ENCODE results near the gene SULF2.
"Not testable (repeated sequence)": the region's sequence is repeated elsewhere in the genome, so short reads cannot be mapped to it uniquely, and the experiment has no call there.

Gene SULF2

DNA sequence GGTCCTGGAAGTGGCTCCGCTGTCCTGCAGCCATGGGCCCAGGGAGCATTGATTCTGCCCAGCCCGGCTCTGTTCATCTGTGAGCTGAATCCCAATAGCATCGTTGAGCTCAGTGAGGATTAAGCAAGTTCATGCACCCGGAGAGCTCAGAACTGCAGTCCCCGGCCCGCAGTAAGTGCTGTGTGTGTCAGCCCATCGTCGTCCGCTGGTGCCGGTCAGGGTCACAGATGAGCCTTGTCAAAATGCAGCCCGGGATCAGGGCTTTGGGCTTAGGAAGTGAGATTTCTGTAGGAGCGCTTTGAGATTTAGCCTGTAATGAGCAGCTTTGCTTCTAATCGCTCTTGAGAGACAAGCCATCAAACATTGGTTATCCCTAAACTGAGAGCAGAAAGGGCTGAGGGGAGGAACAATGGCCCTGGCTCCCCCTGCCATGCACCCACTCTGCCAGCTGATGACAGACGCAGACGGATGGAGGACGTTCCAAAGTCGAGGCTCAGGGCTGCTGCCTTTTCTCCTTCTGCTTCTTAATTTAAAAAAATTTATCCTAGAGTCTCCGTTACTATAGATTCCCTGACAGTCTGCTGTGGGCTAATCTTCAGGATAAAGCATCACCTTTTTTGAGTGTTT lies 25.6 kb upstream of the SULF2 start:
- H3K27me3 ChIP-seq (ENCODE audit: control insufficient read depth, insufficient read depth, low read length): no peaks in the 10 kb centered on the region
- TF ChIP-seq, protein P1, sequence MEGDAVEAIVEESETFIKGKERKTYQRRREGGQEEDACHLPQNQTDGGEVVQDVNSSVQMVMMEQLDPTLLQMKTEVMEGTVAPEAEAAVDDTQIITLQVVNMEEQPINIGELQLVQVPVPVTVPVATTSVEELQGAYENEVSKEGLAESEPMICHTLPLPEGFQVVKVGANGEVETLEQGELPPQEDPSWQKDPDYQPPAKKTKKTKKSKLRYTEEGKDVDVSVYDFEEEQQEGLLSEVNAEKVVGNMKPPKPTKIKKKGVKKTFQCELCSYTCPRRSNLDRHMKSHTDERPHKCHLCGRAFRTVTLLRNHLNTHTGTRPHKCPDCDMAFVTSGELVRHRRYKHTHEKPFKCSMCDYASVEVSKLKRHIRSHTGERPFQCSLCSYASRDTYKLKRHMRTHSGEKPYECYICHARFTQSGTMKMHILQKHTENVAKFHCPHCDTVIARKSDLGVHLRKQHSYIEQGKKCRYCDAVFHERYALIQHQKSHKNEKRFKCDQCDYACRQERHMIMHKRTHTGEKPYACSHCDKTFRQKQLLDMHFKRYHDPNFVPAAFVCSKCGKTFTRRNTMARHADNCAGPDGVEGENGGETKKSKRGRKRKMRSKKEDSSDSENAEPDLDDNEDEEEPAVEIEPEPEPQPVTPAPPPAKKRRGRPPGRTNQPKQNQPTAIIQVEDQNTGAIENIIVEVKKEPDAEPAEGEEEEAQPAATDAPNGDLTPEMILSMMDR (IDR thresholded peaks at IDR 0.05): no peak
- H3K4me2 ChIP-seq (ENCODE audit: low read length): no peak overlapping the region
- no peaks in the 10 kb centered on the region for H3K79me2 ChIP-seq
- H3K9ac ChIP-seq: no peak overlapping the region
- H3K4me1 ChIP-seq: no peaks in the 10 kb centered on the region
- peaks cover 2% of the 10 kb centered on the region for H3K9me3 ChIP-seq (ENCODE audit: control insufficient read depth, low read length)
- H3K27ac ChIP-seq: no peak overlapping the region
- H3K36me3 ChIP-seq (ENCODE audit: control insufficient read depth, insufficient read depth, low read length): no peaks in the 10 kb centered on the region
- H2AFZ ChIP-seq: no peak overlapping the region
- no peak overlapping the region for H3K4me3 ChIP-seq (ENCODE audit: low read depth, low read length)

DNA sequence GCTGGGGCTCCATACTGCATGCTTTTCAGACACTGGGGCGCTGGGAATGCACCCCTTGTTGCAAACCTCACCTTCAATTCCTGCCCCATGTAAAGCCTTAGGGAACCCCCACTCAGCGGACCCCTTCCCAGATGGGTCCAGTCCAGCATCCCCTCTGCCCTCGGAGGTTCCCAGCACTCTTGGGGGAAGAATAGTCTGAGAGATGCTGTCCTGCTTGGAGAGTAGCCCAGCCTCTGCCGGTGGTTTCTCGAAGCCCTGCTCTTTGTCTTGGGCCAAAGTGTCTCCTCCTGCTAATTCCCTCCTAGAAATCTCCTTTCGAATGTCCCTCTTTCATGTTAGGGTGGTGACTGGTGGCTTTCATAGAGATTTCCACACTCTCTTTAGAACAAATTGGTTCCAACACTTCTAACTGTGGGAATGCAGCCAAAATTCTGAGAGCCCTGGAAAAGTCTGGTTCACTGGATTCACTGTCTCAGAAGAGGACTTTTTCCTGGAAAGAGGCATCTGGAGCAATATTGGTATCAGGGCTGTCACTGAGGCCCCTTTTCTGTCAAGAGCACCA lies 24.9 kb upstream of the SULF2 start:
- no peak overlapping the region for H3K4me3 ChIP-seq (ENCODE audit: low read depth, low read length)
- no peak overlapping the region for H3K27ac ChIP-seq
- H3K27me3 ChIP-seq (ENCODE audit: control insufficient read depth, insufficient read depth, low read length): no peaks in the 10 kb centered on the region
- H3K79me2 ChIP-seq: no peaks in the 10 kb centered on the region
- TF ChIP-seq, protein P1 (IDR thresholded peaks at IDR 0.05): no peak
- H3K9me3 ChIP-seq (ENCODE audit: control insufficient read depth, low read length): peaks cover 2% of the 10 kb centered on the region
- no peak overlapping the region for H3K4me2 ChIP-seq (ENCODE audit: low read length)
- no peak overlapping the region for H2AFZ ChIP-seq
- H3K9ac ChIP-seq: no peak overlapping the region
- H3K4me1 ChIP-seq: no peaks in the 10 kb centered on the region
- H3K36me3 ChIP-seq (ENCODE audit: control insufficient read depth, insufficient read depth, low read length): no peaks in the 10 kb centered on the region

DNA sequence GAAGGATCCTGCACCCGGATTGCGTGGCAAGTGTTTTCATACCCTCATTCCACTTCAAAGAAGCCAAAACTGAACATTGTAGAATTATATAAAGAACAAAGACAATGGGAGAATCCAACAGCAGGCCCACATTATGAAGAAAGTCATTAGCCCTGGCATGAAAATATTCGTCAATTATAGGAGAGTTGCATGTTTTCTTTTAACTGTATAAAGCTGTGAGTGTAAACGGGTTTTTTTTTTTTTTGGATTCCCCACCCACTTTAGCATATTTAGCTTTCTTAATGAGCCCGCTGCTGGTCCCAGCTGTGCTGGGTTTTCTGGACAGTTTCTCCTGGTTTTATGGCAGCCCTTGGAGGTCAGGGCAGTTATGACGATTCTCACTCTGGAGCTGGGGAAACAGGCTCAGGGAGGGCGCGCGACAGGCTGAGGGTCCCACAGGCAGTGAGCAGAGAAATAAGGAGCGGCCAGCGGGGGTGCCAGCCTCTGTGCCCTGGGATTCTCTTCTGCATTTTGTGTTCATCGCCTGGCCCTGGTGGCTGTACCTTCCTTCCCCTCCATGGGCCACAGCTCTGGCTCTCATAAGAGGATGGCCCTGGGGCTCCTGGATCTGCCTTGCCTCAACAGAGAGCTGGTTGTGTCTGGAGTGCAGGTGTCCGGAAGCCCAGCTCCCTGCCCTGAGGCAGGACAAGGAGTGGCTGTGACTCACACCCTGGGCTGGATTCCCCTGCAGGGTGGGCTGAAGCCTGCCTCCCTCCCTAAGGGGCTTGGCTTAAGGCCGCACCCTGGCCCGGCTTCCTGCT lies 24.1 kb upstream of the SULF2 start:
- Histone ChIP-seq H3K27me3 (ENCODE audit: control insufficient read depth, insufficient read depth, low read length) (no peaks in the 10 kb centered on the region), H2AFZ (no peak overlapping the region), H3K27ac (no peak overlapping the region), H3K9ac (no peak overlapping the region), H3K4me1 (no peaks in the 10 kb centered on the region), H3K9me3 (ENCODE audit: control insufficient read depth, low read length) (peaks cover 2% of the 10 kb centered on the region), H3K4me3 (ENCODE audit: low read depth, low read length) (no peak overlapping the region), H3K36me3 (ENCODE audit: control insufficient read depth, insufficient read depth, low read length) (no peaks in the 10 kb centered on the region), H3K79me2 (no peaks in the 10 kb centered on the region), H3K4me2 (ENCODE audit: low read length) (no peak overlapping the region)
- TF ChIP-seq, protein P1 (IDR thresholded peaks at IDR 0.05): no peak

DNA sequence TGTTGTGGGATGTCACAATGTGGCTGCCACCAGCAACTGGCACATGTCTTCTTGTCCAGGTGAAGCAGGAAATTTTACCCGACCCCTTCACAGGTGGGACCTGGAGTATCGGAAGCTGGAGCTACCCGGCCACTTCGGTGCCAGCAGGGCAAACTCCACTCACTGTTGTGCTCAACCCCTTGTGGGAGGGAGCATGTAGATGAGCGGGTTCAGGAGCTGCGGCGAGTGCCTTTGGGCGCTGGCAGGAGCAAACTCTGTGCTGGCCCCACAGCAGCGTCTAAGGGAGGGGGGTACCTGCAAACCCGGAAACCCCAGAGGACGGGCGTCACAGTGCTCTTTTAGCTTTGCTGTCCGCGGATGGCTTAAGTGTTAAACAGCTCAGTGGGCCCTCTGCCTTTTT lies 20.7 kb upstream of the SULF2 start:
- Histone ChIP-seq H2AFZ (no peak overlapping the region), H3K4me1 (no peaks in the 10 kb centered on the region), H3K79me2 (no peaks in the 10 kb centered on the region), H3K9me3 (ENCODE audit: control insufficient read depth, low read length) (no peaks in the 10 kb centered on the region), H3K4me2 (ENCODE audit: low read length) (no peak overlapping the region), H3K36me3 (ENCODE audit: control insufficient read depth, insufficient read depth, low read length) (no peaks in the 10 kb centered on the region), H3K27ac (no peak overlapping the region), H3K27me3 (ENCODE audit: control insufficient read depth, insufficient read depth, low read length) (no peaks in the 10 kb centered on the region), H3K4me3 (ENCODE audit: low read depth, low read length) (no peak overlapping the region), H3K9ac (no peak overlapping the region)
- TF ChIP-seq, protein P1 (IDR thresholded peaks at IDR 0.05): no peak

DNA sequence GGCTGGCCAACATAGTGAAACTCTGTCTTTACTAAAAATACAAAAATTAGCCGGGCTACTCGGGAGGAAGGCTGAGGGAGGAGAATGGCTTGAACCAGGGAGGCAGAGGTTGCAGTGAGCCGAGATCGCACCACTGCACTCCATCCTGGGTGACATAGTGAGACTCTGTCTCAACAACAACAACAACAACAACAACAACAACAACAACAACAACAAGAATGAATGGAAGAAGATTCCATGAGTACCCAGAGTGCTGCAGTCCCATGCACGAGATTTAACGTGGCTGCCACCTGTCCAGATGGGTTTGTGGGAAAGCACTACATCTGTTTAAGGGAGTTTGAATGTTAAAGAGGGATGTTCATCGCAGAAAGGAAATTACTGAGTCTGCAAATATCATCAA lies 19.7 kb upstream of the SULF2 start:
- not testable (repeated sequence) for H3K27ac ChIP-seq; H3K4me3 ChIP-seq (ENCODE audit: low read depth, low read length); H3K36me3 ChIP-seq (ENCODE audit: control insufficient read depth, insufficient read depth, low read length); H3K4me1 ChIP-seq; H3K27me3 ChIP-seq (ENCODE audit: control insufficient read depth, insufficient read depth, low read length); H2AFZ ChIP-seq; H3K9me3 ChIP-seq (ENCODE audit: control insufficient read depth, low read length); H3K9ac ChIP-seq; H3K79me2 ChIP-seq; H3K4me2 ChIP-seq (ENCODE audit: low read length)

DNA sequence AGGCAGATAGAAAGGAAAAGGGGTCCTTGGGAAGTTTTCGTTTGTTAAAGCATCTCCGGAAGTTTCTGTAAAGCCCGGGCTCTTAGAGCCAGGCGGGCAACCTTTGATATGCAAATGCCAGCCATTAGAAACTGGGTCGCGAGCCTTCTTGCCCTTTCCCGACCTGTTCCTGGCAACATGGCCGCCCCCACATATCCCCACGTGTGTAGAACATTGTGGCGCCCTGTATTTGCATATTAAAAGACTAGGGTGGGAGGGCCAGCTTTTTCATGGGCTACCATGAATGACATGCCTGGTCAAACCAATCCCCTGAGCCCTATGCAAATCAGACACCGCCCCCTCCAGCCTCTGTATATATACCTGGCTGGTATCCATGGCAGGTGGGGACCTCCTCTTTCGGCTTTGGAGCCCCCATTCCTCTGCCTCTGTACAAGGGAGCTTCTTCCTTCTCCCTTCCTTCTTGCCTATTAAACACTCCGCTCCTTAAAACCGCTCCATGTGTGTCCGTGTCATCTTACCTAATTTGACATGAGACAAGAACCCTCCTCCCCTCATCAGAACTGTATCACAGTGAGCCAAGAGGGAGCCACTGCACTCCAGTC lies 19.0 kb upstream of the SULF2 start:
- H3K27me3 ChIP-seq (ENCODE audit: control insufficient read depth, insufficient read depth, low read length): not testable (repeated sequence)

More for the DNA sequence above, 19.0 kb upstream of the SULF2 start:
- not testable (repeated sequence) for H3K79me2 ChIP-seq; H3K4me3 ChIP-seq (ENCODE audit: low read depth, low read length); H3K36me3 ChIP-seq (ENCODE audit: control insufficient read depth, insufficient read depth, low read length); H2AFZ ChIP-seq; H3K4me2 ChIP-seq (ENCODE audit: low read length); H3K27ac ChIP-seq; H3K9ac ChIP-seq; H3K4me1 ChIP-seq; H3K9me3 ChIP-seq (ENCODE audit: control insufficient read depth, low read length)

Measured in parathyroid adenoma (tissue), 2 donors.